Retina (tissue), 1 donor: ENCODE data around the gene LRRC58.

ENCODE experiments used
- DNase-seq: peaks from one replicate; pipeline ENCODE4 v3.0.0-alpha.2; 2016

Gene LRRC58

DNA sequence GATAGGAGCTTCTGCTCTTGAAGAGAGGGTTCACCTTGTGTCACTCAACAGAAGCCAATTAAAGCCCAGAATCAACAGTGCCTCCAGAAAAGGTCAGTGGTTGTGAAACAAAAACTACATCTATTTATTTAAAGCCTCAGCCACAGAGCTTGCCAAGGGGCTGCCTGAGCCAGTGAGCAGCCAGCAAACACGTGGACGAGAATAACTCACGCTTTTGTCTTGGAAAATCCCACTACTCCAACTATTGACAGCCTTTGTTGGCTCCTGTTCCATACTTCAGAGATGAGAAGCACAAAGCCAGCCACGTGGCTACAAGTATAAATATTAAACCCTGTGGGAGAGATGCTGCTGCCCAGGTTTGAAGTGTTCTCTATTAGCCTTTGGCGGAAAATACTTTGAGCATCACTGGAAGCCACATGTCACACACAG lies 74.4 kb downstream of the LRRC58 start:
- DNase-seq: no peak
